HEK293T (cell line): ENCODE results near the gene PTDSS2.

ENCODE experiments used
- BHLHE40 ChIP-seq: fragments of 450-650 bp; IDR thresholded peaks from 2 replicates; pipeline ENCODE4 v1.6.1; 2016; ENCODE audit warnings: mild to moderate bottlenecking, moderate library complexity, borderline replicate concordance
- PKNOX1 ChIP-seq: fragments of 450-650 bp; IDR thresholded peaks from 2 replicates; pipeline ENCODE4 v1.6.1; 2016
- SUZ12 ChIP-seq: fragments of 450-650 bp; IDR thresholded peaks from 2 replicates; pipeline ENCODE4 v1.6.1; 2016; ENCODE audit warnings: mild to moderate bottlenecking

- TF ChIP-seq SUZ12: no peak
- TF ChIP-seq PKNOX1: no peak
- TF ChIP-seq BHLHE40: no peak
These were observed 1.7 kb downstream of the PTDSS2 start for GRCh38 chr11:451738-452137.
